Measurements from ENCODE around the gene HIP1. TPM values are rescaled to one million over a fixed set of nuclear protein-coding genes. Genes with fewer than 3 reads are reported as not detected.

Gene HIP1
- polyA plus RNA-seq, 1 of the 3 experiments (the other 2 are of a cell fraction): 11.3 TPM

GRCh38 chr7:75533926-75534325 lies 204.8 kb downstream of the HIP1 start:
- TF ChIP-seq POLR2AphosphoS5 (IDR thresholded peaks at IDR 0.05; ENCODE audit: low read depth, low read length) (no peak), JUND (IDR thresholded peaks at IDR 0.05) (no peak)
- TF ChIP-seq, protein P1, sequence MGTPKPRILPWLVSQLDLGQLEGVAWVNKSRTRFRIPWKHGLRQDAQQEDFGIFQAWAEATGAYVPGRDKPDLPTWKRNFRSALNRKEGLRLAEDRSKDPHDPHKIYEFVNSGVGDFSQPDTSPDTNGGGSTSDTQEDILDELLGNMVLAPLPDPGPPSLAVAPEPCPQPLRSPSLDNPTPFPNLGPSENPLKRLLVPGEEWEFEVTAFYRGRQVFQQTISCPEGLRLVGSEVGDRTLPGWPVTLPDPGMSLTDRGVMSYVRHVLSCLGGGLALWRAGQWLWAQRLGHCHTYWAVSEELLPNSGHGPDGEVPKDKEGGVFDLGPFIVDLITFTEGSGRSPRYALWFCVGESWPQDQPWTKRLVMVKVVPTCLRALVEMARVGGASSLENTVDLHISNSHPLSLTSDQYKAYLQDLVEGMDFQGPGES (IDR thresholded peaks at IDR 0.05; ENCODE audit: low read depth, low read length): no peak
- no peak overlapping the region for H3K9ac ChIP-seq

GRCh38 chr7:75532639-75533038 lies 206.1 kb downstream of the HIP1 start:
- 100% methylated on average over 4 of the region's 4 CpGs for WGBS (ENCODE audit: low lambda C conversion rate)
- Histone ChIP-seq H4K20me1 (ENCODE audit: insufficient read depth) (no peaks in the 10 kb centered on the region), H2AFZ (ENCODE audit: low read depth) (no peak overlapping the region), H3K9ac (no peak overlapping the region), H3K9me3 (no peaks in the 10 kb centered on the region), H3K4me2 (no peak overlapping the region), H3K4me3 (ENCODE audit: low read depth in 2 of 2, low read length in 1 of 2) (no peak overlapping the region), H3K4me1 (ENCODE audit: control insufficient read depth in 1 of 2, insufficient read depth in 2 of 2, low read depth in 1 of 2, low read length in 1 of 2) (no peaks in the 10 kb centered on the region), H3K79me2 (ENCODE audit: insufficient read depth) (peaks cover 3% of the 10 kb centered on the region; the same call in 1 of the 2 replicates), H3F3A (replicated peaks; ENCODE audit: insufficient read depth) (peaks cover 13% of the 10 kb centered on the region), H3K27ac (ENCODE audit: low read depth in 2 of 2, low read length in 1 of 2) (no peak overlapping the region), H3K27me3 (ENCODE audit: insufficient read depth) (no peaks in the 10 kb centered on the region), H3K36me3 (replicated peaks in 1 of 2; ENCODE audit: control insufficient read depth in 1 of 2, insufficient read depth in 2 of 2, low read length in 1 of 2) (peaks cover 0 to 2% of the 10 kb centered on the region in 2 experiments), H3K9me2 (no peaks in the 10 kb centered on the region)
- TF ChIP-seq RAD21 (IDR thresholded peaks at IDR 0.05; ENCODE audit: low read length): no peak
- TF ChIP-seq NFIC (IDR thresholded peaks at IDR 0.05; ENCODE audit: borderline replicate concordance): no peak
- TF ChIP-seq EZH2phosphoT487 (IDR thresholded peaks at IDR 0.05; ENCODE audit: borderline replicate concordance, low read depth): no peak
- TF ChIP-seq MEF2A (IDR thresholded peaks at IDR 0.05; ENCODE audit: borderline replicate concordance, low read depth): no peak
- TF ChIP-seq, protein P2, sequence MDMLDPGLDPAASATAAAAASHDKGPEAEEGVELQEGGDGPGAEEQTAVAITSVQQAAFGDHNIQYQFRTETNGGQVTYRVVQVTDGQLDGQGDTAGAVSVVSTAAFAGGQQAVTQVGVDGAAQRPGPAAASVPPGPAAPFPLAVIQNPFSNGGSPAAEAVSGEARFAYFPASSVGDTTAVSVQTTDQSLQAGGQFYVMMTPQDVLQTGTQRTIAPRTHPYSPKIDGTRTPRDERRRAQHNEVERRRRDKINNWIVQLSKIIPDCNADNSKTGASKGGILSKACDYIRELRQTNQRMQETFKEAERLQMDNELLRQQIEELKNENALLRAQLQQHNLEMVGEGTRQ (IDR thresholded peaks at IDR 0.05; ENCODE audit: borderline replicate concordance, low read depth, low read length): no peak
- TF ChIP-seq USF1 (IDR thresholded peaks at IDR 0.05; ENCODE audit: borderline replicate concordance, low read depth): no peak
- no peak for TF ChIP-seq YY1 (IDR thresholded peaks at IDR 0.05; ENCODE audit: low read depth)
- TF ChIP-seq FOXJ3 (CRISPR knock-in tag; IDR thresholded peaks at IDR 0.05): no peak
- TF ChIP-seq MAX (IDR thresholded peaks at IDR 0.05; ENCODE audit: low read depth): no peak
- ChIA-PET POLR2A (no interaction called here), CTCF (no interaction called here)
- no peak for DNase-seq

More at GRCh38 chr7:75533926-75534325, 204.8 kb downstream of the HIP1 start:
- Histone ChIP-seq H3K9me2 (no peaks in the 10 kb centered on the region), H3K4me3 (ENCODE audit: low read depth in 2 of 2, low read length in 1 of 2) (no peak overlapping the region), H3K27ac (ENCODE audit: low read depth in 2 of 2, low read length in 1 of 2) (no peak overlapping the region), H3K9me3 (no peaks in the 10 kb centered on the region), H3K4me1 (ENCODE audit: control insufficient read depth in 1 of 2, insufficient read depth in 2 of 2, low read depth in 1 of 2, low read length in 1 of 2) (no peaks in the 10 kb centered on the region), H3F3A (replicated peaks; ENCODE audit: insufficient read depth) (peaks cover 9% of the 10 kb centered on the region), H3K36me3 (replicated peaks in 1 of 2; ENCODE audit: control insufficient read depth in 1 of 2, insufficient read depth in 2 of 2, low read length in 1 of 2) (peaks cover 0 to 6% of the 10 kb centered on the region in 2 experiments), H2AFZ (ENCODE audit: low read depth) (no peak overlapping the region), H4K20me1 (ENCODE audit: insufficient read depth) (no peaks in the 10 kb centered on the region), H3K27me3 (ENCODE audit: insufficient read depth) (no peaks in the 10 kb centered on the region), H3K4me2 (no peak overlapping the region), H3K79me2 (ENCODE audit: insufficient read depth) (no peaks in the 10 kb centered on the region)
- CTCF ChIA-PET: no interaction called here
- WGBS (ENCODE audit: low lambda C conversion rate): 91% methylated on average over 6 of the region's 6 CpGs
- DNase-seq: no peak
- POLR2A ChIA-PET: no interaction called here
